HG03442 (cell line): Measurements from ENCODE around the gene DUSP7.

Source experiments
- ATAC-seq: cut with Tn5 transposase; IDR thresholded peaks from one replicate; pipeline ENCODE4 v1.9.1; 2021; ENCODE audit warnings: mild to moderate bottlenecking, moderate library complexity; ENCODE audit not compliant: unreplicated experiment

DUSP7 gene

DNA sequence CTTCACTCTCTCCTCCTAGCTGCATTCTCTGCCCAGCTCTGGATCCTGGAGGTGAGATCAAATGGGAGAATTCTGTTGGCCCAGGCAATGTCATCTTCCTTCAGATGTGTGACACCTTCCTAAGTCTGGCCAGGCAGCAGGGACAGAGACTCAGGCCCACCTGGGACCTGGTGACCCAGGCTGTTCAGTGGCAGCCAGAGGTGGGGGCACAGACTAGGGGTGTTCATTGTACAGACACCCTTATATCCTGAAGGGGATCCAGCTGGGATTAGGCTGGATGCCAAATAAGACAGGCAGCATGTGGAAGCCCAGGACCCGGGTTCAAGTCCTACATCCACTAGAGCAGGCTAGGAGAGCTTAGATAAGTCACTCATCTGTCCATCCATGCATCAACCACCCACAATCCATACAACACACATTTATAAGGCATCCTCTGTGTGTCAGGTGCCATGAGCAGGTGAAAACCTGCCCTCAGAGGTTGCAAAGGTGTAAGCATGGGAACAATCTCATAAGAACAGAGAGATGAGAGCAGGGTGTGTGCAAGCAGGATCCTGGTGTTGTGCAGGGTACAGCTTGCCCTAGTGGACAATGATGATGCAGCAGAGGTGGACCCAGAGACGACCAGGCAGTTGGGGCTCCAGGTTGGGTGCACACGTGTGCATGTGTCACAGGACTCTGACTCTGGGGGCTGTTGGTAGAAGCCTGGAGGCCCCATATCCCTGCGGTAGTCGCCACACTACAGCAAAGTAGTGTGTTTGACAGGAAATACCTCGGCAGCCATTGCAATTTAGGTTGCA lies 42.4 kb downstream of the DUSP7 start:
- no peak for ATAC-seq

DNA sequence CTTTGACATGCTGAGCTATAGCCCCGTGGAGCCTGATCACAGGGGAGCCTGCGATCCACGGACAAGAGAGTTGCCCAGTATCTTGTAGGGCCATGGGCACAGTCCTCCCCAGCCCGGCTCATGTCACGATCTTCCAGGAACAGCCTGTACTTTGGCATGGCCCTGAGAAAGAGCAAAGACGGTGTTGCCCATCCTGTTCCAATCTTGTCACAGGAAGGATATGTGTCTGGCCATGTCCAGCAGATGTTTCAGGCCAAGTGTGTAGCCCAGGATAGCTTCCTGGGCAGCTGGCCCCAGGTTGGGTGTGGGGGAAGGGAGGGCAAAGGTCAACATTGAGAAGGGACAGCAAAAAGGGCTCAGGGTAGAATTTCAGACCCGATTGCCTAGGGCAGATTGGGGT lies 43.7 kb downstream of the DUSP7 start:
- ATAC-seq, result no peak

GRCh38 chr3:52010431-52010830 lies 45.9 kb downstream of the DUSP7 start:
- no peak for ATAC-seq

- ATAC-seq, result no peak
These were observed 49.1 kb downstream of the DUSP7 start for GRCh38 chr3:52007291-52007690.

- no peak for ATAC-seq
These were observed 49.6 kb downstream of the DUSP7 start for GRCh38 chr3:52006820-52007133.

- no peak for ATAC-seq
These were observed 50.2 kb downstream of the DUSP7 start for GRCh38 chr3:52006017-52006819.

DNA sequence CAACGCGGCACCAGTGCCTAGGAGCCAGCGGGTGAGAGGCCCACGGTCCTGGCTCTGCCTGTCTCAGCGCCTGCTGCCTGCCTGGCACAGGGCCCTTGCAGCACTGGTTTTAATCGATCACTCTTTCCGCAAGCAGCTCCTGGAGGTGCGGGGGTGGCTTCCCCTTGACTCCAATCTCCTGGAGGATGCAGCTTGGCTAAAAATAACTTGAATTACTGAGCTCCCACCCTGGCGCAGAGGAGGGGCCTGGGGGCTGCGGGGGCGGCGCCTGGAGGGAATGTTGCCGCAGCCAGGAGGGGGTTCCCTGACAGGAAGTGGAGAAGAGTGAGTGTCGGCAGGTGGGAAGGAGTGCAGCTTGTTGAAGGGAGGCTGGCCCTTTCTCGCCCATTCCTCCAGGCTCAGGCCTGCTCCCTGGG lies 50.8 kb downstream of the DUSP7 start:
- no peak for ATAC-seq

GRCh38 chr3:52004906-52005395 lies 51.4 kb downstream of the DUSP7 start:
- no peak for ATAC-seq

GRCh38 chr3:52004163-52004787 lies 52.1 kb downstream of the DUSP7 start:
- ATAC-seq, result no peak

- no peak for ATAC-seq
These were observed 53.6 kb downstream of the DUSP7 start for GRCh38 chr3:52002748-52003147.

- peak; percentile 74 for ATAC-seq
These were observed 54.9 kb downstream of the DUSP7 start for GRCh38 chr3:52001443-52001974.

DNA sequence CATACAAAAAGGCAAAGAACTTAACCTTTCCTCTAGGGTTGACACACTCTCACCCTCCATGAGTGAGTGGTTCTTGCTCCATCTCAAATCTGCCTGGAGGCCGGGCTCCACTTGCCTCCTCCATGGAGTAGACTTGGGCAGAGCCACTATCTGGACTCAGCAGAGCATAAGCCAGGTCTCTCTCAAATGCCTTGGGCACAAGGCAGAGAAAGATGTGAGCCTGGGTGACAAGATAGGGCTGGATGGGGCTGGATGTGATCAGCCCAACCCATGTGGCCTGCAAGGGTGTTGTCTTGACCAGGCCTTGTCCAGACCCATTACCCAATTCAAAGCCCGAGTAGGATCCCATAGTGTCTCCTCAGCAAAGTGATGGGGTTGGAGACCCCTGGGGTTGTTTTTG lies 56.5 kb downstream of the DUSP7 start:
- ATAC-seq, result no peak
